ENCODE results near the gene SLBP. TPM values are rescaled to one million over a fixed set of nuclear protein-coding genes. Genes with fewer than 3 reads are reported as not detected.

The SLBP gene
- total RNA-seq, 1 donor from 2014 or later = 31.9 TPM

- peak; percentile 93 for DNase-seq
These were observed 14.2 kb upstream of the SLBP start for GRCh38 chr4:1726146-1726934.

- DNase-seq = no peak
These were observed 13.4 kb upstream of the SLBP start for GRCh38 chr4:1725521-1725920.

GRCh38 chr4:1723131-1723801 lies 11.1 kb upstream of the SLBP start:
- DNase-seq = no peak

- no peak for DNase-seq
These were observed 10.5 kb upstream of the SLBP start for GRCh38 chr4:1722551-1723118.

- DNase-seq = no peak
These were observed 9.8 kb upstream of the SLBP start for GRCh38 chr4:1721666-1722550.

GRCh38 chr4:1721003-1721665 lies 9.0 kb upstream of the SLBP start, which contains the start of the genes TACC3 and TMEM129:
Gene TACC3, plus strand, starts transcription at chr4:1721521. Its CDS starts 1,901 bp downstream, at chr4:1723422.
Gene TMEM129, minus strand, starts transcription at chr4:1721323. Its CDS starts 486 bp downstream, at chr4:1720837.
- peak; percentile 97 for DNase-seq

- peak; percentile 47 for DNase-seq
These were observed 8.3 kb upstream of the SLBP start for GRCh38 chr4:1720163-1720983.

- no peak for DNase-seq
These were observed 6.2 kb upstream of the SLBP start for GRCh38 chr4:1718095-1718850.

- DNase-seq = no peak
These were observed 5.3 kb upstream of the SLBP start for GRCh38 chr4:1717129-1718094.

- no peak for DNase-seq
These were observed 4.2 kb upstream of the SLBP start for GRCh38 chr4:1716065-1716945.

GRCh38 chr4:1715002-1715758 lies 3.1 kb upstream of the SLBP start:
- DNase-seq = no peak

- no peak for DNase-seq
These were observed 2.3 kb upstream of the SLBP start for GRCh38 chr4:1714303-1715001.

- no peak for DNase-seq
These were observed 1.1 kb upstream of the SLBP start for GRCh38 chr4:1713003-1713851.

GRCh38 chr4:1711571-1712215 lies 426 bp downstream of the SLBP start:
- DNase-seq = peak; percentile 50

Data from tongue (tissue), 2 donors.